ENCODE data around the gene POLR3F.

GRCh38 chr20:18466894-18467730, at the start of gene POLR3F, which contains the start of gene DZANK1:
- TF ChIP-seq POLR2A (IDR thresholded peaks at IDR 0.05) (peak in 1 of 2 donors; percentile 18), EP300 (IDR thresholded peaks at IDR 0.05) (no peak)
